ENCODE results near the gene TMEM125.

GRCh38 chr1:43258370-43258769 lies 11.4 kb upstream of the TMEM125 start:
- TF ChIP-seq CTCF (conservative IDR thresholded peaks at IDR 0.05; ENCODE audit: low read length) (no peak), EZH2phosphoT487 (IDR thresholded peaks at IDR 0.05; ENCODE audit: borderline replicate concordance) (no peak)
